ENCODE results near the gene ARID4B.

Gene ARID4B

GRCh38 chr1:235268379-235269125, 59.4 kb downstream of the ARID4B start:
- no peak for TF ChIP-seq CTCF (IDR thresholded peaks at IDR 0.05)
- no peak for TF ChIP-seq ZFX (IDR thresholded peaks at IDR 0.05; ENCODE audit: borderline replicate concordance)
- H3K27ac ChIP-seq, result no peak overlapping the region

GRCh38 chr1:235266967-235267366, 61.0 kb downstream of the ARID4B start:
- no peak for TF ChIP-seq ZFX (IDR thresholded peaks at IDR 0.05; ENCODE audit: borderline replicate concordance)
- TF ChIP-seq CTCF (IDR thresholded peaks at IDR 0.05), result no peak
- H3K27ac ChIP-seq, result no peak overlapping the region

GRCh38 chr1:235266325-235266724, 61.7 kb downstream of the ARID4B start:
- no peak overlapping the region for H3K27ac ChIP-seq
- TF ChIP-seq CTCF (IDR thresholded peaks at IDR 0.05), result no peak
- no peak for TF ChIP-seq ZFX (IDR thresholded peaks at IDR 0.05; ENCODE audit: borderline replicate concordance)

GRCh38 chr1:235265900-235266299, 62.1 kb downstream of the ARID4B start:
- no peak overlapping the region for H3K27ac ChIP-seq
- TF ChIP-seq CTCF (IDR thresholded peaks at IDR 0.05) (no peak), ZFX (IDR thresholded peaks at IDR 0.05; ENCODE audit: borderline replicate concordance) (no peak)

- TF ChIP-seq CTCF (IDR thresholded peaks at IDR 0.05) (no peak), ZFX (IDR thresholded peaks at IDR 0.05; ENCODE audit: borderline replicate concordance) (no peak)
- no peak overlapping the region for H3K27ac ChIP-seq
These were observed 63.7 kb downstream of the ARID4B start for GRCh38 chr1:235264327-235264726.

GRCh38 chr1:235262539-235262938, 65.4 kb downstream of the ARID4B start:
- no peak for TF ChIP-seq CTCF (IDR thresholded peaks at IDR 0.05)
- no peak for TF ChIP-seq ZFX (IDR thresholded peaks at IDR 0.05; ENCODE audit: borderline replicate concordance)

GRCh38 chr1:235261243-235261642, 66.7 kb downstream of the ARID4B start:
- no peak overlapping the region for H3K27ac ChIP-seq
- TF ChIP-seq CTCF (IDR thresholded peaks at IDR 0.05) (no peak), ZFX (IDR thresholded peaks at IDR 0.05; ENCODE audit: borderline replicate concordance) (no peak)

More at GRCh38 chr1:235262539-235262938, 65.4 kb downstream of the ARID4B start:
- H3K27ac ChIP-seq, result no peak overlapping the region
